ENCODE measurements around the gene TLE7. TPM values are rescaled to one million over a fixed set of nuclear protein-coding genes. Genes with fewer than 3 reads are reported as not detected.
A peak's percentile ranks its signal among the peaks of the same experiment; 100 is the strongest.

The TLE7 gene
- total RNA-seq, 6 experiments from 2014 or later, result not detected

DNA sequence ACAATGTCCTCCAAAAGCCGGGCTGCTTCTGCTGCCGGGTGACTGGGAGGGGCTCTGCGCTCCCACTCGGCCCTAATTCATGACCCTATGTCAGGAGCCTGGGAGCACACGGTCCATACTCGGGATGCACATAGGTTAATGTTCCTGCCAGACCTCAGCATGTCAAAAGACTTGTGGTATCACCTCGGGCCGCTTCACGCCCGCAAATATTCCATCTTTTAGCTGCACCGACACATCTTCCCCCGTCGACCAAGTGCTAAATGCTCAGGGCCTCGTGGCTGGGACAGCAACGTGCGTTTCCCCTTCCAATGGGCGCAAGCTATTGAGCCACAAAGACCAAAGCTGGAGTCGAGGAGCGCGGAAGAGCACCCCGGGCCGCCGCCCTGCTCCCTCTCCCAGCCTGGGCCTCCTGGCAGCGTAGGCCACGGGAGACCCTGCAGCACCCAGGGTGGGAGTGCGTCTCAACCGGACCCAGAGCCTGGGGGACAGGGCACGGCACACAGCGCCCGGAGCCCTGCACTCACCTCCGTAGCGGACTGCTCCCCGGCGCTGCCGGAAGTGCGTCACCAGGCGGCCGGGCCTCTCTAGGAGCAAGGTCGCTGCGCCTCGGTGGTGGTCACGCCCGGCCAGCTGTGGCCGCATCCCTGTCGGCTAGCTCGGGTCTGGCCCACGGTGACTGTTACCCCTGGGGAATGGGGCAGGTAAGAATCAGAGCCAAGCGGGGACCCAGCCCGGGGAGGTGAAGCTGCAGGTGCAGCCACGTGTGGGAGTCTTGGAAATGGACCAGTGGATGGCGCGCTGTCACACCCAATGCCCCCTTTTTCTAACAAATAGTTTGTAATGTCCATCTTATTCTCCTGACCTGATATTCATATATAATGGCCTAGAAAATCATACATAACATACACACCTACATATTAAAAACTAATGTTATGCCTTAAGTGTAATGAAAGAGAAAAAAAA lies 20.1 kb upstream of the TLE7 start, which contains the start of gene ZNF23:
ZNF23 (minus strand) TSS at position 562 of the 963 bp plus-strand sequence. CDS start 5,451 bp downstream, outside the sequence.
- Mint-ChIP-seq H3K36me3 (ENCODE audit: low read depth) (peaks cover 20% of the 10 kb centered on the region), H3K4me1 (ENCODE audit: low read depth) (peaks cover 39% of the 10 kb centered on the region), H3K27me3 (ENCODE audit: insufficient read depth) (peaks cover 4% of the 10 kb centered on the region), H3K4me3 (peak within 1 kb of the TSS; percentile 94), H3K9me3 (peaks cover 12% of the 10 kb centered on the region; the same call in 1 of the 2 replicates), H3K27ac (peak within 1 kb of the TSS; percentile 92)
- TF ChIP-seq, protein P1, sequence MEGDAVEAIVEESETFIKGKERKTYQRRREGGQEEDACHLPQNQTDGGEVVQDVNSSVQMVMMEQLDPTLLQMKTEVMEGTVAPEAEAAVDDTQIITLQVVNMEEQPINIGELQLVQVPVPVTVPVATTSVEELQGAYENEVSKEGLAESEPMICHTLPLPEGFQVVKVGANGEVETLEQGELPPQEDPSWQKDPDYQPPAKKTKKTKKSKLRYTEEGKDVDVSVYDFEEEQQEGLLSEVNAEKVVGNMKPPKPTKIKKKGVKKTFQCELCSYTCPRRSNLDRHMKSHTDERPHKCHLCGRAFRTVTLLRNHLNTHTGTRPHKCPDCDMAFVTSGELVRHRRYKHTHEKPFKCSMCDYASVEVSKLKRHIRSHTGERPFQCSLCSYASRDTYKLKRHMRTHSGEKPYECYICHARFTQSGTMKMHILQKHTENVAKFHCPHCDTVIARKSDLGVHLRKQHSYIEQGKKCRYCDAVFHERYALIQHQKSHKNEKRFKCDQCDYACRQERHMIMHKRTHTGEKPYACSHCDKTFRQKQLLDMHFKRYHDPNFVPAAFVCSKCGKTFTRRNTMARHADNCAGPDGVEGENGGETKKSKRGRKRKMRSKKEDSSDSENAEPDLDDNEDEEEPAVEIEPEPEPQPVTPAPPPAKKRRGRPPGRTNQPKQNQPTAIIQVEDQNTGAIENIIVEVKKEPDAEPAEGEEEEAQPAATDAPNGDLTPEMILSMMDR (IDR thresholded peaks at IDR 0.05), result peak; percentile 53
- DNase-seq, result peak; percentile 69

DNA sequence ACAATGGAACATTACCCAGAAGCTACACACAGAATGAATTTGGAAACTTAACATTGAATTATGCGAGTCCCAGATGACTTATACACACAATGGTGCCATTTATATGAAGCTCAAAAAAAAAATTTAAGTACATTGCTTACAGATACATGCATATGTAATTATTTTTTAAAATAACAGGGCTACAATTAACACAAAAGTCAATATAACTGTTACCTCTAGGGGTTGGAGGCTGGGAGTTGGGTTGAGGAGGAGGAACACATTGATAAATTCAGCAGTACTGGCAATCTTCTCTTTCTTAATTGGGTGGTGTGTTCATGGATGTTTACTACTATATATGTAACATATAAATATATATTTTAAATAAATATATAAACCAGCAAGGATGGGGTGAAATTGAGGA lies 19.1 kb upstream of the TLE7 start:
- TF ChIP-seq, protein P1 (IDR thresholded peaks at IDR 0.05), result peak; percentile 27
- H3K36me3 Mint-ChIP-seq (ENCODE audit: low read depth), result peaks cover 30% of the 10 kb centered on the region
- H3K4me3 Mint-ChIP-seq, result peak overlapping the region; percentile 94
- peaks cover 39% of the 10 kb centered on the region for H3K4me1 Mint-ChIP-seq (ENCODE audit: low read depth)
- peak overlapping the region; percentile 92 for H3K27ac Mint-ChIP-seq
- peaks cover 4% of the 10 kb centered on the region for H3K27me3 Mint-ChIP-seq (ENCODE audit: insufficient read depth)
- peaks cover 20% of the 10 kb centered on the region for H3K9me3 Mint-ChIP-seq
- no peak for DNase-seq

DNA sequence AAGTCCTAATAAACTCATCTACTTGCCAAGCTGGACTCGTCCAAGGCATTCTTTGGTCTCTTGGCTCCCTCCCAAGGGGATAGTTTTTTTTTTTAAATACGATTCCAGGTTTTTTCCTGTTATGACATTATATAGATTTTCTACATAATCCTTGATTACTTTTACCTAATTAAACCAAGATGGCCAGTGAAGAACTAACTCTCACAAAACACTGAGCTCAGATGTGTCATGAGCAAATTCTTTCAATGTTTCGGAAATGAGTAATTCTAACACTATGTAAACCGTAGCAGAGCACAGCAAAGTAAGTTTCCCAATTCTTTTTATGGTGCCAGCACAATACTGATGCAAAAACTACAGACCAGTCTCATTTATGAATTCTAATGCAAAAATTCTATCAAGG lies 18.4 kb upstream of the TLE7 start:
- Mint-ChIP-seq H3K27me3 (ENCODE audit: insufficient read depth) (peaks cover 4% of the 10 kb centered on the region), H3K36me3 (ENCODE audit: low read depth) (peaks cover 37% of the 10 kb centered on the region), H3K27ac (peak overlapping the region; percentile 92), H3K4me1 (ENCODE audit: low read depth) (peaks cover 39% of the 10 kb centered on the region), H3K9me3 (peaks cover 26% of the 10 kb centered on the region), H3K4me3 (peak overlapping the region; percentile 94)
- TF ChIP-seq, protein P1 (IDR thresholded peaks at IDR 0.05), result no peak
- peak; percentile 86 for DNase-seq

GRCh38 chr16:71459510-71459909 lies 17.7 kb upstream of the TLE7 start:
- H3K9me3 Mint-ChIP-seq, result peaks cover 33% of the 10 kb centered on the region
- H3K4me3 Mint-ChIP-seq, result peak overlapping the region; percentile 94
- DNase-seq, result no peak
- peaks cover 4% of the 10 kb centered on the region; the same call in 1 of the 2 replicates for H3K27me3 Mint-ChIP-seq (ENCODE audit: insufficient read depth)
- peaks cover 44% of the 10 kb centered on the region for H3K36me3 Mint-ChIP-seq (ENCODE audit: low read depth)
- peak overlapping the region; percentile 92 for H3K27ac Mint-ChIP-seq
- H3K4me1 Mint-ChIP-seq (ENCODE audit: low read depth), result peaks cover 39% of the 10 kb centered on the region
- TF ChIP-seq, protein P1 (IDR thresholded peaks at IDR 0.05), result no peak

DNA sequence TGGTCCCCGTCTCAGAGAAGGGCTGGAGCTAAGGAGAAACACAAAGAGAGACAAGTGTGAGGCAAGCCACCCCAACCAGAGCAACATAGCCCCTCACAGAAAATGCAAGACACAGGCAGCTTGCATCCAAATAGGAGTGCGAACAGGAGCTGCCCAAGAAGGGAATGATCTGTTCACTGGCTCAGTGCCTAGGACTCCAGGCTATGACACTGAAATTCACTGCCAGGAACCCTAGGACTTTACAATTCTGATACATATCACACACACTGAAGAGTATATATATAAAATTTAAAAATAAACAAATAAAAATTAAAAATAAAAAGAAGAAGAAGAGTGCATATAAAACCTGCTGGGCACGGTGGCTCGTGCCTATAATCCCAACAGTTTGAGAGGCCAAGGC lies 14.9 kb upstream of the TLE7 start:
- no peak for DNase-seq
- H3K27ac Mint-ChIP-seq, result no peak overlapping the region
- peaks cover 71% of the 10 kb centered on the region for H3K36me3 Mint-ChIP-seq (ENCODE audit: low read depth)
- H3K27me3 Mint-ChIP-seq (ENCODE audit: insufficient read depth), result peaks cover 4% of the 10 kb centered on the region; the same call in 1 of the 2 replicates
- H3K4me3 Mint-ChIP-seq, result no peak overlapping the region
- peaks cover 23% of the 10 kb centered on the region for H3K4me1 Mint-ChIP-seq (ENCODE audit: low read depth)
- TF ChIP-seq, protein P1 (IDR thresholded peaks at IDR 0.05), result no peak
- H3K9me3 Mint-ChIP-seq, result peaks cover 58% of the 10 kb centered on the region

Measured in HFFc6 (cell line).